H1 (cell line): ENCODE measurements around the gene NOL3. TPM values are rescaled to one million over a fixed set of nuclear protein-coding genes. Genes with fewer than 3 reads are reported as not detected.

Source experiments
- CTCF ChIA-PET: fragments of 300-600 bp; sonication (Branson Sonifier 250); formaldehyde crosslinking; loops from one replicate; lab custom pipeline; 2021; ENCODE audit not compliant: partially characterized antibody; lab: Charles Lee
- POLR2A ChIA-PET: fragments of 300-600 bp; sonication (Branson Sonifier 250); formaldehyde crosslinking; loops from one replicate; lab custom pipeline; 2021; ENCODE audit warnings: inconsistent platforms; ENCODE audit not compliant: partially characterized antibody; lab: Charles Lee
- DNase-seq, 2 experiments: peaks; one replicate each; pipeline versions ENCODE4 v3.0.0 to v3.0.0-alpha.2; 2010 to 2022; ENCODE audit warnings: low spot score in 2 of 2, low read depth in 1 of 2, mixed read lengths in 1 of 2
- FAIRE-seq: peaks from 2 replicates; lab custom pipeline; 2011; peaks lifted over from hg19 to GRCh38; lab: Jason Lieb, UNC
- H2AFZ ChIP-seq: 2 replicates; pipeline ENCODE4 v1.8.1; 2012; ENCODE audit warnings: low read length, inconsistent platforms
- H2AK5ac ChIP-seq: 2 replicates; pipeline ENCODE4 v1.6.1; 2013; ENCODE audit warnings: low read depth, low read length
- H2BK120ac ChIP-seq: replicated peaks from 2 replicates; pipeline ENCODE3; 2013; ENCODE audit warnings: low read depth, low read length, inconsistent platforms
- H2BK12ac ChIP-seq: 2 replicates; pipeline ENCODE4 v1.6.1; 2013; ENCODE audit warnings: low read depth, low read length
- H2BK15ac ChIP-seq: 2 replicates; pipeline ENCODE4 v1.6.1; 2013; ENCODE audit warnings: low read length
- H2BK20ac ChIP-seq: 2 replicates; pipeline ENCODE4 v1.6.1; 2013; ENCODE audit warnings: low read length
- H2BK5ac ChIP-seq: 2 replicates; pipeline ENCODE4 v1.6.1; 2013; ENCODE audit warnings: low read depth, low read length
- H3K14ac ChIP-seq: 2 replicates; pipeline ENCODE4 v1.6.1; 2013; ENCODE audit warnings: inconsistent platforms; ENCODE audit not compliant: insufficient read length
- H3K18ac ChIP-seq: 2 replicates; pipeline ENCODE4 v1.6.1; 2013; ENCODE audit warnings: low read length; ENCODE audit errors: extremely low read depth
- H3K23ac ChIP-seq: 2 replicates; pipeline ENCODE4 v1.6.1; 2013; ENCODE audit warnings: inconsistent platforms; ENCODE audit not compliant: insufficient read length
- H3K23me2 ChIP-seq: 2 replicates; pipeline ENCODE4 v1.6.1; 2013; ENCODE audit warnings: low read depth, low read length
- H3K27ac ChIP-seq: 2 replicates; pipeline ENCODE4 v1.6.1; 2011; ENCODE audit warnings: low read depth, low read length, inconsistent platforms
- H3K27me3 ChIP-seq, 4 experiments: replicated peaks in 1 of 4; 1 replicate in 1 of 4; 2 replicates in 3 of 4; pipeline versions ENCODE4 v1.6.1 to v1.8.1; 2011 to 2013; ENCODE audit warnings: low read length in 3 of 4, mild to moderate bottlenecking in 3 of 4, inconsistent platforms in 2 of 4, mixed read lengths in 2 of 4, moderate library complexity in 1 of 4; ENCODE audit not compliant: control insufficient read depth in 3 of 4, insufficient read depth in 3 of 4; ENCODE audit errors: extremely low read depth in 1 of 4
- H3K36me3 ChIP-seq, 4 experiments: 2 replicates each; pipeline versions ENCODE4 v1.6.1 to v1.8.1; 2011 to 2013; ENCODE audit warnings: mild to moderate bottlenecking in 4 of 4, low read length in 3 of 4, moderate library complexity in 2 of 4, control low read depth in 1 of 4, inconsistent platforms in 1 of 4; ENCODE audit not compliant: insufficient read depth in 4 of 4, control insufficient read depth in 2 of 4
- H3K4ac ChIP-seq: replicated peaks from 2 replicates; pipeline ENCODE3; 2013; ENCODE audit warnings: low read length, low read depth, mixed read lengths, inconsistent platforms; ENCODE audit not compliant: insufficient read length
- H3K4me1 ChIP-seq, 4 experiments: replicated peaks in 1 of 4; 1 replicate in 1 of 4; 2 replicates in 3 of 4; pipeline versions ENCODE4 v1.6.1 to v1.8.1; 2011 to 2013; ENCODE audit warnings: low read length in 3 of 4, inconsistent platforms in 2 of 4, mixed read lengths in 1 of 4; ENCODE audit not compliant: insufficient read depth in 4 of 4, control insufficient read depth in 3 of 4
- H3K4me2 ChIP-seq, 2 experiments: 2 replicates each; pipeline versions ENCODE4 v1.6.1 to v1.8.1; 2011 to 2013; ENCODE audit warnings: low read depth in 2 of 2, low read length in 2 of 2, control low read depth in 1 of 2, inconsistent platforms in 1 of 2, mild to moderate bottlenecking in 1 of 2; ENCODE audit not compliant: insufficient read depth in 1 of 2
- H3K4me3 ChIP-seq, 4 experiments: fragments of 200-600, 300-600 bp in 1 of 4; sonication (generic), shearing (Covaris generic), sonication (Bioruptor Twin) in 1 of 4; 2 replicates each; pipeline versions ENCODE4 v1.5.1 to v1.8.1; 2011 to 2016; ENCODE audit warnings: low read length in 4 of 4, low read depth in 3 of 4, control low read depth in 2 of 4, inconsistent platforms in 2 of 4, mild to moderate bottlenecking in 2 of 4, mixed read lengths in 1 of 4, moderate library complexity in 1 of 4; ENCODE audit not compliant: insufficient read depth in 2 of 4; ENCODE audit errors: extremely low read depth in 1 of 4
- H3K56ac ChIP-seq: replicated peaks from 2 replicates; pipeline ENCODE3; 2013; ENCODE audit warnings: low read depth, mild to moderate bottlenecking, mixed read lengths, low read length, inconsistent platforms; ENCODE audit not compliant: insufficient read length
- H3K79me1 ChIP-seq: 2 replicates; pipeline ENCODE4 v1.6.1; 2013; ENCODE audit warnings: low read depth, low read length, control low read depth
- H3K79me2 ChIP-seq, 2 experiments: 2 replicates each; pipeline versions ENCODE4 v1.6.1 to v1.8.1; 2012 to 2013; ENCODE audit warnings: low read length in 2 of 2, mild to moderate bottlenecking in 2 of 2, inconsistent platforms in 1 of 2; ENCODE audit not compliant: insufficient read depth in 2 of 2, control insufficient read depth in 1 of 2
- H3K9ac ChIP-seq, 4 experiments: replicated peaks in 1 of 4; 1 replicate in 1 of 4; 2 replicates in 3 of 4; pipeline versions ENCODE4 v1.6.1 to v1.8.1; 2011 to 2013; ENCODE audit warnings: low read depth in 3 of 4, low read length in 3 of 4, control low read depth in 2 of 4, mild to moderate bottlenecking in 2 of 4, moderate library complexity in 2 of 4, inconsistent platforms in 1 of 4; ENCODE audit errors: extremely low read depth in 1 of 4
- H3K9me3 ChIP-seq, 2 experiments: 2 replicates each; pipeline versions ENCODE4 v1.6.1 to v1.8.1; 2012 to 2013; ENCODE audit warnings: mild to moderate bottlenecking in 2 of 2, moderate library complexity in 2 of 2, control low read depth in 1 of 2, inconsistent platforms in 1 of 2, low read depth in 1 of 2, low read length in 1 of 2, mixed read lengths in 1 of 2; ENCODE audit not compliant: insufficient read depth in 2 of 2
- H4K20me1 ChIP-seq, 2 experiments: replicated peaks in 1 of 2; 2 replicates each; pipeline versions ENCODE3 to v1.8.1; 2011 to 2013; ENCODE audit warnings: inconsistent platforms in 2 of 2, low read length in 2 of 2, mild to moderate bottlenecking in 1 of 2; ENCODE audit not compliant: insufficient read depth in 2 of 2, control insufficient read depth in 1 of 2
- H4K5ac ChIP-seq: 2 replicates; pipeline ENCODE4 v1.6.1; 2013; ENCODE audit warnings: low read length, low read depth, mixed read lengths, inconsistent platforms; ENCODE audit not compliant: insufficient read length
- H4K8ac ChIP-seq: 2 replicates; pipeline ENCODE4 v1.8.0; 2013; ENCODE audit warnings: mild to moderate bottlenecking, moderate library complexity, low read length, inconsistent platforms; ENCODE audit not compliant: insufficient read depth; ENCODE audit errors: extremely low read depth
- H4K91ac ChIP-seq: replicated peaks from 2 replicates; pipeline ENCODE3; 2013; ENCODE audit warnings: low read length, mixed read lengths, inconsistent platforms; ENCODE audit not compliant: insufficient read length
- ASH2L ChIP-seq: fragments of 200-600, 300-600 bp; sonication (generic); IDR thresholded peaks from one replicate; pipeline ENCODE4 v1.7.1; 2017; ENCODE audit warnings: low read length
- BRCA1 ChIP-seq: IDR thresholded peaks from 2 replicates; pipeline ENCODE4 v1.6.1; 2012; ENCODE audit warnings: low read depth, low read length, improper control_type of control experiment
- CBX5 ChIP-seq: fragments of 300-800, 300-1000 bp; sonication (generic); IDR thresholded peaks from 2 replicates; pipeline ENCODE4 v1.7.1; 2016; ENCODE audit warnings: antibody characterized with exemption, low read length, low read depth
- CBX8 ChIP-seq: fragments of 300-800, 300-1000 bp; sonication (generic); IDR thresholded peaks from 2 replicates; pipeline ENCODE4 v1.7.1; 2016; ENCODE audit warnings: low read depth, low read length, borderline replicate concordance
- CHD2 ChIP-seq: IDR thresholded peaks from 2 replicates; pipeline ENCODE4 v1.6.1; 2012; ENCODE audit warnings: low read length, improper control_type of control experiment
- MAFK ChIP-seq: IDR thresholded peaks from 2 replicates; pipeline ENCODE4 v1.6.1; 2012; ENCODE audit warnings: low read depth, mild to moderate bottlenecking, improper control_type of control experiment, low read length
- RFX5 ChIP-seq: IDR thresholded peaks from 2 replicates; pipeline ENCODE4 v1.6.1; 2011; ENCODE audit warnings: low read depth, low read length, improper control_type of control experiment, borderline replicate concordance
- RXRA ChIP-seq: IDR thresholded peaks from 2 replicates; pipeline ENCODE4 v1.6.1; 2011; ENCODE audit warnings: low read depth, mild to moderate bottlenecking, low read length, moderate library complexity; ENCODE audit not compliant: insufficient read depth
- SAP30 ChIP-seq: fragments of 300-600 bp; sonication (generic); IDR thresholded peaks from 2 replicates; pipeline ENCODE4 v1.7.1; 2012; ENCODE audit warnings: low read length, moderate library complexity, mild to moderate bottlenecking, inconsistent platforms; ENCODE audit not compliant: insufficient read depth, insufficient replicate concordance
- SP1 ChIP-seq: IDR thresholded peaks from 2 replicates; pipeline ENCODE4 v1.6.1; 2011; ENCODE audit warnings: low read depth, low read length
- SP4 ChIP-seq: IDR thresholded peaks from 2 replicates; pipeline ENCODE4 v1.6.1; 2012; ENCODE audit warnings: low read length, inconsistent platforms
- TAF1 ChIP-seq: IDR thresholded peaks from 2 replicates; pipeline ENCODE4 v1.6.1; 2011; ENCODE audit warnings: mild to moderate bottlenecking, low read depth, low read length
- WGBS, 2 experiments: shearing (Covaris generic) in 1 of 2; methylation state at CpG; one replicate each; pipeline versions ENCODE4 v1.1.6 to v1.1.7; 2013 to 2015; ENCODE audit warnings: low lambda C conversion rate in 2 of 2, mixed read lengths in 2 of 2, inconsistent platforms in 1 of 2, low coverage in 1 of 2, missing lambda C conversion rate in 1 of 2; ENCODE audit not compliant: insufficient replicate concordance in 2 of 2, insufficient coverage in 1 of 2, insufficient read length in 1 of 2; ENCODE audit errors: extremely low coverage in 1 of 2, missing lambda C conversion rate in 1 of 2; 5-methylcytosine and 5-hydroxymethylcytosine counted together
- polyA plus RNA-seq, 7 experiments: library from polyadenylated mRNA; depleted of rRNA in 3 of 7; stranded (reverse) in 5 of 7; unstranded in 2 of 7; fragments of >200 nt in 5 of 7; fragments of 200-250 nt in 2 of 7; gene quantifications; 1 replicate in 5 of 7; 2 replicates in 1 of 7; 4 replicates in 1 of 7; pipeline versions ENCODE4 v1.2.1 to v1.2.3, GENCODE V29; 2011 to 2013; ENCODE audit warnings: missing spikeins in 2 of 7, mixed read lengths in 2 of 7
- total RNA-seq: library from RNA; stranded (reverse); fragmentation: NEBNext Ultra II Directional; extraction: Animal tissue kit (Norgen Biotek cat#: 25700); gene quantifications from 2 replicates; pipeline ENCODE4 v1.2.1, GENCODE V29; 2021
- TF ChIP-seq, protein P1 (sequence below): IDR thresholded peaks from 2 replicates; pipeline ENCODE4 v1.6.1; 2011; ENCODE audit warnings: low read length, improper control_type of control experiment

NOL3 gene
- total and polyA plus RNA-seq, 2 of the 8 experiments (the other 6 are each of a cell fraction or from before 2014, with no cell fraction given) = 2.2 to 4.6 TPM

DNA sequence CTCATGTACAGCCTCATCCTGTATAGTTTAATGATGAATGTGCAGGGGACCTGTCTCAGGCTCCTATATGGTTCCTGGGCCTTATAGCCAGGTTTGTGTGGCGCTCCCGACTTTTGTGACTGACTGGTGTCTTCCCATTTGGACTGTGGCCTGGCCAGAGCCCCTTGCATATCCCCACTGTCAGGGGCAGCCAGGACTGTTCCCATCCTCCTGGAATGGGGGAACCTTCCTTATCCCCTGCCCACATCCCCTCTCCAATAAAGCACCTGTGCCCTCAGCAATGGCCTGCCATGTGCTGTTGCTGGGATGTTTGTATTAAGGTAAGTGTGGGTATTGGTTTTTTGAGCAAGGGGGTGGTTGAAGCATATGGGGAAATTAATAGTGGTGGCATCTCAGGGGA, 22.1 kb upstream of the NOL3 start:
- Histone ChIP-seq H3K4ac (no peak overlapping the region), H2BK15ac (no peak overlapping the region), H2AK5ac (no peak overlapping the region; the same call in 1 of the 2 replicates), H4K5ac (no peak overlapping the region), H3K18ac (no peak overlapping the region), H3K4me2 (no peak overlapping the region), H3K9me3 (no peaks in the 10 kb centered on the region; a peak in 1 of 4 replicates), H3K56ac (no peak overlapping the region), H4K91ac (no peak overlapping the region), H2AFZ (no peak overlapping the region), H3K9ac (no peak overlapping the region; a peak in 1 of 7 replicates), H3K4me1 (peaks cover 0 to 11% (median 8%) of the 10 kb centered on the region in 4 experiments; a peak in 5 of 7 replicates), H3K36me3 (peaks cover 11 to 31% (median 20%) of the 10 kb centered on the region in 4 experiments; a peak in 6 of 8 replicates), H4K20me1 (peaks cover 3 to 19% of the 10 kb centered on the region in 2 experiments), H3K23ac (no peak overlapping the region), H4K8ac (no peak overlapping the region), H3K27ac (no peak overlapping the region), H2BK12ac (no peak overlapping the region), H3K79me1 (no peaks in the 10 kb centered on the region), H3K4me3 (no peak overlapping the region), H2BK5ac (no peak overlapping the region), H3K79me2 (no peaks in the 10 kb centered on the region), H2BK120ac (no peak overlapping the region), H2BK20ac (no peak overlapping the region), H3K27me3 (peaks cover 10 to 29% (median 21%) of the 10 kb centered on the region in 4 experiments), H3K23me2 (peaks cover 13% of the 10 kb centered on the region; the same call in 1 of the 2 replicates), H3K14ac (no peak overlapping the region)
- POLR2A ChIA-PET = interaction anchor here (1.7 kb wide), 1 partner anchor 21 kb away, joined by 4 read pairs; no protein-coding TSS in a partner anchor
- FAIRE-seq (no peak), DNase-seq (no peak)
- CTCF ChIA-PET = interaction anchor here (0.9 to 1.6 kb wide), 4 partner anchors 55 to 183 kb away, joined by 3 to 4 read pairs (median 4); no protein-coding TSS in a partner anchor
- TF ChIP-seq RXRA (no peak), ASH2L (no peak), CBX5 (no peak), SP4 (no peak), SP1 (no peak), CHD2 (no peak), CBX8 (no peak), BRCA1 (no peak), RFX5 (no peak), SAP30 (no peak), MAFK (no peak), TAF1 (no peak)
- TF ChIP-seq, protein P1, sequence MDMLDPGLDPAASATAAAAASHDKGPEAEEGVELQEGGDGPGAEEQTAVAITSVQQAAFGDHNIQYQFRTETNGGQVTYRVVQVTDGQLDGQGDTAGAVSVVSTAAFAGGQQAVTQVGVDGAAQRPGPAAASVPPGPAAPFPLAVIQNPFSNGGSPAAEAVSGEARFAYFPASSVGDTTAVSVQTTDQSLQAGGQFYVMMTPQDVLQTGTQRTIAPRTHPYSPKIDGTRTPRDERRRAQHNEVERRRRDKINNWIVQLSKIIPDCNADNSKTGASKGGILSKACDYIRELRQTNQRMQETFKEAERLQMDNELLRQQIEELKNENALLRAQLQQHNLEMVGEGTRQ = no peak
- 100% methylated on average over 2 of the region's 2 CpGs; no CpG with 5 or more reads in 1 of the 2 experiments for WGBS, 2 experiments
